RWPE2 (cell line): ENCODE data around the gene PPP1R36.

Source experiments
- ATAC-seq: fragments of 200-7000 bp; cut with Tn5 transposase; 3 replicates; pipeline ENCODE4 v1.9.1; 2021; ENCODE audit warnings: low read depth
- DNase-seq: peaks from one replicate; pipeline ENCODE4 v3.0.0-alpha.2; 2020; ENCODE audit warnings: low spot score
- H3K27ac ChIP-seq: fragments of 450-650 bp; 2 replicates; pipeline ENCODE4 v1.5.1; 2017; ENCODE audit warnings: mild to moderate bottlenecking; ENCODE audit not compliant: poor library complexity, severe bottlenecking
- H3K27me3 ChIP-seq: fragments of 250-450 bp; sonication (Bioruptor Pico); 2 replicates; pipeline ENCODE4 v1.5.1; 2021; ENCODE audit warnings: mild to moderate bottlenecking, moderate library complexity; ENCODE audit not compliant: insufficient read depth, poor library complexity, severe bottlenecking
- H3K36me3 ChIP-seq: fragments of 250-450 bp; sonication (Bioruptor Pico); 2 replicates; pipeline ENCODE4 v1.5.1; 2020; ENCODE audit warnings: low read depth, mild to moderate bottlenecking, moderate library complexity
- H3K4me1 ChIP-seq: fragments of 250-450 bp; sonication (Bioruptor Pico); 2 replicates; pipeline ENCODE4 v1.5.1; 2021; ENCODE audit warnings: mild to moderate bottlenecking, moderate library complexity; ENCODE audit not compliant: insufficient read depth, poor library complexity, severe bottlenecking
- H3K4me3 ChIP-seq: fragments of 250-450 bp; sonication (Bioruptor Pico); 2 replicates; pipeline ENCODE4 v1.5.1; 2021; ENCODE audit warnings: mild to moderate bottlenecking, moderate library complexity; ENCODE audit not compliant: severe bottlenecking
- H3K9me3 ChIP-seq: fragments of 250-450 bp; sonication (Bioruptor Pico); 2 replicates; pipeline ENCODE4 v1.5.1; 2021; ENCODE audit warnings: mild to moderate bottlenecking, moderate library complexity; ENCODE audit not compliant: severe bottlenecking
- TF ChIP-seq, protein P1 (sequence below): fragments of 450-650 bp; IDR thresholded peaks from one replicate; pipeline ENCODE4 v1.5.1; 2017; ENCODE audit warnings: mild to moderate bottlenecking, moderate library complexity; ENCODE audit not compliant: poor library complexity, severe bottlenecking

PPP1R36 gene

DNA sequence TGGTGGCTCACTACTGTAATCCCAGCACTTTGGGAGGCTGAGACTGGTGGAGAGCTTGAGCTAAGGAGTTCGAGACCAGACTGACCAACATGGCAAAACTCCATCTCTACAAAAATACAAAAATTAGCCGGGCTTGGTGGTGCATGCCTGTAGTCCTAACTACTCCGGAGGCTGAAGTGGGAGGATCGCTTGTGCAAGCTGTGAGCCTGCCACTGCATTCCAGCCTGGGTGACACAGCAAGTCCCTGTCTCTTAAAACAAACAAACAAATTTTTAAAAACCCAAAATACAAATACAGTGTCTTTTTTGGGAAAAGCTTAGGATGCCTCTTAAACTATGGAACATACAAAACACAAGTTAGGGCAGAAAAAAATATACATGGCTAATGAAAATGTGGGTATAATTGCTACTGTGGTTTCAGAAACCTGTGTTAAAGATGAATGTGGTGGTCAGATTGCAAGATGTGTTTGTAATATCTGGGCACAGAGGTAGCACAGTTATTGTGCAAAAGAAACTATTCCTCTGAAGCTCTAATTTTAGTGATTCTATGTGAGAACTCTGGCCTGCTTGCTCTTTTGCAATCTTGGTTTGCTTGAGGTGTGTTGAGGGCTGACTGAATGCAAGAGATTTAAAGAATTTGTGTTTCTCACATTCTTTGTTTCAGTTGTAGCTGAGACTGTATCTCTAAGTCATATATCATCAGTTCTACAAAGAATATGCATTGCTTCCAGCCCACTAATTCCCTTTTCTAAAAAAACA is 13.1 kb upstream of the PPP1R36 start:
- Histone ChIP-seq H3K27ac (no peak overlapping the region), H3K4me1 (no peaks in the 10 kb centered on the region), H3K9me3 (no peaks in the 10 kb centered on the region), H3K27me3 (no peaks in the 10 kb centered on the region), H3K36me3 (no peaks in the 10 kb centered on the region), H3K4me3 (no peak overlapping the region)
- TF ChIP-seq, protein P1, sequence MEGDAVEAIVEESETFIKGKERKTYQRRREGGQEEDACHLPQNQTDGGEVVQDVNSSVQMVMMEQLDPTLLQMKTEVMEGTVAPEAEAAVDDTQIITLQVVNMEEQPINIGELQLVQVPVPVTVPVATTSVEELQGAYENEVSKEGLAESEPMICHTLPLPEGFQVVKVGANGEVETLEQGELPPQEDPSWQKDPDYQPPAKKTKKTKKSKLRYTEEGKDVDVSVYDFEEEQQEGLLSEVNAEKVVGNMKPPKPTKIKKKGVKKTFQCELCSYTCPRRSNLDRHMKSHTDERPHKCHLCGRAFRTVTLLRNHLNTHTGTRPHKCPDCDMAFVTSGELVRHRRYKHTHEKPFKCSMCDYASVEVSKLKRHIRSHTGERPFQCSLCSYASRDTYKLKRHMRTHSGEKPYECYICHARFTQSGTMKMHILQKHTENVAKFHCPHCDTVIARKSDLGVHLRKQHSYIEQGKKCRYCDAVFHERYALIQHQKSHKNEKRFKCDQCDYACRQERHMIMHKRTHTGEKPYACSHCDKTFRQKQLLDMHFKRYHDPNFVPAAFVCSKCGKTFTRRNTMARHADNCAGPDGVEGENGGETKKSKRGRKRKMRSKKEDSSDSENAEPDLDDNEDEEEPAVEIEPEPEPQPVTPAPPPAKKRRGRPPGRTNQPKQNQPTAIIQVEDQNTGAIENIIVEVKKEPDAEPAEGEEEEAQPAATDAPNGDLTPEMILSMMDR, result no peak
- DNase-seq (no peak), ATAC-seq (no peak)

DNA sequence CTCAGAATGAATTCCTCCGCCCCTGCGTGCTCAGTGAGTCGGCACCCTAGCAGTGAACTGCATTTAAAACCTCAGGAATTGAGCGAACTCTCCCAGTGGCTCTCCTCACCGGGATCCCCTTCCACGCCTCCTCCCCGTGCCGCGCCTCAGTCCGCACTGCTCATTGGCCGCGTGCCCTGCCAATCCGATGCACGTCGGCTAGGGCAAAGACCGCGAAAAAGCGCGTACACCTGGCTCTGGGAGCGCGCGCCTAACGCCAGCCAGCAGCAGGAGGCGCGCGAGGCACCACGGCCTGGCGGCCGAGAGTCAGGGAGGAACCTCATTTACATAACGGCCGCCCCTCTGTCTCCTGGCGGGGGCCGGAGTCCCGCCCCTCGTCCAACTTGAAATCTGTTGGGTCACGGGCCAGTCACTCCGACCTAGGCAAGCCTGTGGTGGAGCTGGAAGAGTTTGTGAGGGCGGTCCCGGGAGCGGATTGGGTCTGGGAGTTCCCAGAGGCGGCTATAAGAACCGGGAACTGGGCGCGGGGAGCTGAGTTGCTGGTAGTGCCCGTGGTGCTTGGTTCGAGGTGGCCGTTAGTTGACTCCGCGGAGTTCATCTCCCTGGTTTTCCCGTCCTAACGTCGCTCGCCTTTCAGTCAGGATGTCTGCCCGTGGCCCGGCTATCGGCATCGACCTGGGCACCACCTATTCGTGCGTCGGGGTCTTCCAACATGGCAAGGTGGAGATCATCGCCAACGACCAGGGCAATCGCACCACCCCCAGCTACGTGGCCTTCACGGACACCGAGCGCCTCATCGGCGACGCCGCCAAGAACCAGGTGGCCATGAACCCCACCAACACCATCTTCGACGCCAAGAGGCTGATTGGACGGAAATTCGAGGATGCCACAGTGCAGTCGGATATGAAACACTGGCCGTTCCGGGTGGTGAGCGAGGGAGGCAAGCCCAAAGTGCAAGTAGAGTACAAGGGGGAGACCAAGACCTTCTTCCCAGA is 9.3 kb upstream of the PPP1R36 start, which contains the start of gene HSPA2:
Gene HSPA2, plus strand, starts transcription at position 534 of the 995 bp plus-strand sequence. Its CDS starts 109 bp downstream, at position 643.
- DNase-seq (peak; percentile 100), ATAC-seq (peak; percentile 96)
- H3K36me3 ChIP-seq, result no peaks in the 10 kb centered on the region
- peak within 1 kb of the TSS; percentile 77 for H3K27ac ChIP-seq
- TF ChIP-seq, protein P1, result peak; percentile 99
- no peaks in the 10 kb centered on the region for H3K4me1 ChIP-seq
- no peaks in the 10 kb centered on the region for H3K9me3 ChIP-seq
- H3K4me3 ChIP-seq, result peak within 1 kb of the TSS; percentile 36
- no peaks in the 10 kb centered on the region for H3K27me3 ChIP-seq

GRCh38 chr14:64541261-64541971 is 8.3 kb upstream of the PPP1R36 start:
- no peaks in the 10 kb centered on the region for H3K4me1 ChIP-seq
- H3K27ac ChIP-seq, result no peak overlapping the region
- ATAC-seq (no peak), DNase-seq (peak; percentile 76)
- H3K9me3 ChIP-seq, result no peaks in the 10 kb centered on the region
- TF ChIP-seq, protein P1, result no peak
- no peaks in the 10 kb centered on the region for H3K27me3 ChIP-seq
- no peaks in the 10 kb centered on the region for H3K36me3 ChIP-seq
- no peak overlapping the region for H3K4me3 ChIP-seq

DNA sequence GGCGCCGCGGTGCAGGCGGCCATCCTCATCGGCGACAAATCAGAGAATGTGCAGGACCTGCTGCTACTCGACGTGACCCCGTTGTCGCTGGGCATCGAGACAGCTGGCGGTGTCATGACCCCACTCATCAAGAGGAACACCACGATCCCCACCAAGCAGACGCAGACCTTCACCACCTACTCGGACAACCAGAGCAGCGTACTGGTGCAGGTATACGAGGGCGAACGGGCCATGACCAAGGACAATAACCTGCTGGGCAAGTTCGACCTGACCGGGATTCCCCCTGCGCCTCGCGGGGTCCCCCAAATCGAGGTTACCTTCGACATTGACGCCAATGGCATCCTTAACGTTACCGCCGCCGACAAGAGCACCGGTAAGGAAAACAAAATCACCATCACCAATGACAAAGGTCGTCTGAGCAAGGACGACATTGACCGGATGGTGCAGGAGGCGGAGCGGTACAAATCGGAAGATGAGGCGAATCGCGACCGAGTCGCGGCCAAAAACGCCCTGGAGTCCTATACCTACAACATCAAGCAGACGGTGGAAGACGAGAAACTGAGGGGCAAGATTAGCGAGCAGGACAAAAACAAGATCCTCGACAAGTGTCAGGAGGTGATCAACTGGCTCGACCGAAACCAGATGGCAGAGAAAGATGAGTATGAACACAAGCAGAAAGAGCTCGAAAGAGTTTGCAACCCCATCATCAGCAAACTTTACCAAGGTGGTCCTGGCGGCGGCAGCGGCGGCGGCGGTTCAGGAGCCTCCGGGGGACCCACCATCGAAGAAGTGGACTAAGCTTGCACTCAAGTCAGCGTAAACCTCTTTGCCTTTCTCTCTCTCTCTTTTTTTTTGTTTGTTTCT is 7.6 kb upstream of the PPP1R36 start:
- Histone ChIP-seq H3K27ac (no peak overlapping the region), H3K36me3 (no peaks in the 10 kb centered on the region), H3K27me3 (no peaks in the 10 kb centered on the region), H3K9me3 (no peaks in the 10 kb centered on the region), H3K4me1 (no peaks in the 10 kb centered on the region), H3K4me3 (no peak overlapping the region)
- TF ChIP-seq, protein P1, result no peak
- no peak for ATAC-seq
- DNase-seq, result no peak
